Nephron progenitor cell (in vitro differentiated cells): ENCODE results near the gene OR4F15.

Source experiments
- DNase-seq: peaks from one replicate; pipeline ENCODE4 v3.0.0; 2021
- H3K27ac Mint-ChIP-seq: 2 replicates; pipeline ENCODE4 v1.8.0; 2021; ENCODE audit warnings: mild to moderate bottlenecking, moderate library complexity, mixed read lengths
- H3K27me3 Mint-ChIP-seq: 2 replicates; pipeline ENCODE4 v1.8.0; 2021; ENCODE audit warnings: mild to moderate bottlenecking, low read depth, mixed read lengths; ENCODE audit not compliant: poor library complexity
- H3K36me3 Mint-ChIP-seq: 2 replicates; pipeline ENCODE4 v1.8.0; 2021; ENCODE audit warnings: low read depth, mixed read lengths
- H3K4me1 Mint-ChIP-seq: 2 replicates; pipeline ENCODE4 v1.8.0; 2021; ENCODE audit warnings: mixed read lengths
- H3K4me3 Mint-ChIP-seq: 2 replicates; pipeline ENCODE4 v1.8.0; 2021; ENCODE audit warnings: mild to moderate bottlenecking, moderate library complexity, mixed read lengths
- H3K9me3 Mint-ChIP-seq: 2 replicates; pipeline ENCODE4 v1.8.0; 2021; ENCODE audit warnings: mild to moderate bottlenecking, moderate library complexity, mixed read lengths
- CTCF ChIP-seq: fragments of 200-600 bp; sonication (generic); IDR thresholded peaks from 2 replicates; pipeline ENCODE4 v1.5.0; 2021; ENCODE audit warnings: antibody characterized with exemption

The OR4F15 gene

GRCh38 chr15:101795455-101795854 lies 16.5 kb upstream of the OR4F15 start:
- Mint-ChIP-seq H3K27ac (no peak overlapping the region), H3K27me3 (peaks cover 29% of the 10 kb centered on the region), H3K9me3 (no peaks in the 10 kb centered on the region), H3K4me3 (no peak overlapping the region), H3K4me1 (no peaks in the 10 kb centered on the region), H3K36me3 (no peaks in the 10 kb centered on the region)
- DNase-seq, result no peak
- no peak for TF ChIP-seq CTCF

GRCh38 chr15:101799665-101800064 lies 12.3 kb upstream of the OR4F15 start:
- Mint-ChIP-seq H3K27me3 (peaks cover 33% of the 10 kb centered on the region), H3K9me3 (no peaks in the 10 kb centered on the region), H3K4me1 (no peaks in the 10 kb centered on the region), H3K36me3 (no peaks in the 10 kb centered on the region), H3K27ac (no peak overlapping the region), H3K4me3 (no peak overlapping the region)
- DNase-seq, result no peak
- no peak for TF ChIP-seq CTCF

GRCh38 chr15:101801048-101801447 lies 11.0 kb upstream of the OR4F15 start:
- Mint-ChIP-seq H3K9me3 (no peaks in the 10 kb centered on the region), H3K4me3 (no peak overlapping the region), H3K4me1 (no peaks in the 10 kb centered on the region), H3K27ac (no peak overlapping the region), H3K27me3 (peaks cover 36% of the 10 kb centered on the region), H3K36me3 (no peaks in the 10 kb centered on the region)
- no peak for DNase-seq
- TF ChIP-seq CTCF, result no peak

- peaks cover 31% of the 10 kb centered on the region for H3K27me3 Mint-ChIP-seq
- no peak within 1 kb of the TSS for H3K4me3 Mint-ChIP-seq
- TF ChIP-seq CTCF, result no peak
- no peak within 1 kb of the TSS for H3K27ac Mint-ChIP-seq
- no peaks in the 10 kb centered on the region for H3K4me1 Mint-ChIP-seq
- no peaks in the 10 kb centered on the region for H3K36me3 Mint-ChIP-seq
- no peaks in the 10 kb centered on the region for H3K9me3 Mint-ChIP-seq
- no peak for DNase-seq
Measured at GRCh38 chr15:101803209-101803608, 8.8 kb upstream of the OR4F15 start, which contains the start of gene OR4F6. Gene OR4F6, plus strand, starts transcription at chr15:101803509. Its CDS starts 2,211 bp downstream, at chr15:101805720.

- no peak for DNase-seq
- no peaks in the 10 kb centered on the region for H3K4me1 Mint-ChIP-seq
- TF ChIP-seq CTCF, result no peak
- no peak overlapping the region for H3K4me3 Mint-ChIP-seq
- no peak overlapping the region for H3K27ac Mint-ChIP-seq
- peaks cover 26% of the 10 kb centered on the region for H3K27me3 Mint-ChIP-seq
- no peaks in the 10 kb centered on the region for H3K36me3 Mint-ChIP-seq
- H3K9me3 Mint-ChIP-seq, result no peaks in the 10 kb centered on the region
Measured at GRCh38 chr15:101803676-101804075, 8.3 kb upstream of the OR4F15 start.

- H3K27me3 Mint-ChIP-seq, result peaks cover 26% of the 10 kb centered on the region
- no peak overlapping the region for H3K27ac Mint-ChIP-seq
- H3K4me3 Mint-ChIP-seq, result no peak overlapping the region
- no peak for TF ChIP-seq CTCF
- no peaks in the 10 kb centered on the region for H3K4me1 Mint-ChIP-seq
- no peak for DNase-seq
- no peaks in the 10 kb centered on the region for H3K36me3 Mint-ChIP-seq
- H3K9me3 Mint-ChIP-seq, result no peaks in the 10 kb centered on the region
Measured at GRCh38 chr15:101804375-101804774, 7.6 kb upstream of the OR4F15 start.
